Effector CD8-positive, alpha-beta T cell (primary cell): ENCODE measurements around the gene CES5A.
"Not testable (repeated sequence)": the region's sequence is repeated elsewhere in the genome, so short reads cannot be mapped to it uniquely, and the experiment has no call there.

Source experiments
- DNase-seq: peaks from one replicate; lab custom pipeline; 2025; lab: John Stamatoyannopoulos, UW

The CES5A gene

DNA sequence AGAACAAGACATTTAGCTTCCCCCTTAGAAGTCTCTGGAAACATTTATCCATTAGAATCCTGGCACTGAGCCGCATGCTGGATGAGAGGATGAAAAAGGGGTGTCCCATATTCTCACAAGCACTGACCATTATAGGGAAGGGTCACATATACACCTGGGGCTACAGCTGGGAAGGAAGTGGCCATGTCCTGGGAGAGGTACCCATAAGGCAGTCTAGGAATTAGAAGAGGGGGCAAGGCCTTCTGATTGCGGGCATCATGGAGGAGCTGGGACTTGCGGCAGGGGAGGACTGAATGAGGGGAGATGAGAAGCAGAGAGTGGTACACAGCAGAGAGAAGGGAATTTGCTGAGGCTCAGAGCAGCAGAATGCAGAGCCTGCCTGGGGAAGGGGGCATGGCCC is 45.9 kb downstream of the CES5A start:
- not testable (repeated sequence) for DNase-seq

DNA sequence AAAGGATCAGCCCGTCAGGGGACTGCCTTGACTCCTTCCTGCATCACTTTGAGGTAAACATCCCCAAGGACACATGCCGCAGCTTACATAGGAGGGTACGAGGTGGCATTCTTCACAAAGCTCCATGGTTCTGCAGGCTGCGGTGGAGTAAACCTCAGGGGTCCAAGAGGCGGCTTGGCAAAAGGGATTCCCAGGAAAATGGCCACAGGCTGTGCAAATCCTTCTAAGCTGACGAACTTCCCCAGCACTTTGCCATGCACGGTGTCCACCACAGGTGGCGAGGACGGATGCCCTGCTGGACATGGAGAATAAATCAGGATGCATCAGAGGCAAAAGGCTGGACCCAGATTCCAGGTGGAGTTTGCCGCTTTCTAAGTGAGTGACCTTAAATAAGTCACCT is 46.5 kb downstream of the CES5A start:
- no peak for DNase-seq

DNA sequence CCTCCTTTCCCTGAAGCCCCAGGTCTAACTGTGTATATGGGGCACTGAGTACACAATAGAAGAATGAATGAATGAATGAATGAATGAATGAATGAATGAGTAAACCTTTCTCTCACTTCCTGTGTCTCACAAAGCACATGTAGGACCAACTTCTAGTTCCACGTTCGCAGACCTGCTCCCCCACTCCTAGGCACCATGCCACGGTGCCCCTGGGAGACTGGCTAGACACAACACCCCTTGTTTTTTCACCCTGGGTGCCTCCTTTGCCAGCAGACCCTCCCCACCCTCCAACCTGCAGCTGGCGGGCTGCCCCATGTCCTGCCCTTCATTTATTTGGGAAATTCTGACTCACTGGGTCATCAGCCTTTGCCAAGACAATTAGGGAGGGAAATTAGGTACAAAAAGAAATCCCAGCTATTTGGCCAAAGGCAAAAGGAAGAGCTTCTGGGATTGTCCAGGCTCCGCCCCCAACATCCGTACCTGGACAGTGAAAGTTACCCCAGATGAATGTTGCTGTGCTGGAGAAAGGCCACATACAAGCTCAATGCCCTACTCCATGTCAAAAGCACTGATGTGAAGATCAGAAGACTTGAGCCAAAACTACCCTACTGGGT is 50.0 kb downstream of the CES5A start:
- no peak for DNase-seq

DNA sequence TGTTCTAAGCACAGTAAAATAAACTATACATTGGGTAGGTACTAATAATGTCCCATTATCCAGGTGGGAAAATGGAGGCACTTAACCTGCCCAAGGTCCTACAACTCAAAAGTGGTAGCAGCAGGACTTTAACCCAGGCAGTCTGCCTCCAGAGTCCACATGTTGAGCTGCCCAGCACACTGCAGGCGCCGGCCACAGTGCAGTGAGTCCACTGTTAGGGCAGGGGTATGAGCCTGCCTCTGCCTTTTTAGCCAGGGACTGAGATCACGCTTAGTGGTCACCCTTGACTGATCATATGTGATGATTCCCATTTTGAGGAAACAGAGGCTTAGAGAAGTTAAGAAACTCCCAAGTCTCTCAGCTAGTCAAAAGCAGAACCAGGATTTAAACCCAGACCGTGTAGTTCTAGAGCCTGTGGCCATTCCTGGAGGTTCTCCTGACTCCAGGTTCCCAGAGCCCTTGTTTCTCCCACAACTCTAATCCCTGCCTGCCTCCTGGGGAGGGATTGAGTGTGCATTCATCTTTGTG is 50.6 kb downstream of the CES5A start:
- no peak for DNase-seq

DNA sequence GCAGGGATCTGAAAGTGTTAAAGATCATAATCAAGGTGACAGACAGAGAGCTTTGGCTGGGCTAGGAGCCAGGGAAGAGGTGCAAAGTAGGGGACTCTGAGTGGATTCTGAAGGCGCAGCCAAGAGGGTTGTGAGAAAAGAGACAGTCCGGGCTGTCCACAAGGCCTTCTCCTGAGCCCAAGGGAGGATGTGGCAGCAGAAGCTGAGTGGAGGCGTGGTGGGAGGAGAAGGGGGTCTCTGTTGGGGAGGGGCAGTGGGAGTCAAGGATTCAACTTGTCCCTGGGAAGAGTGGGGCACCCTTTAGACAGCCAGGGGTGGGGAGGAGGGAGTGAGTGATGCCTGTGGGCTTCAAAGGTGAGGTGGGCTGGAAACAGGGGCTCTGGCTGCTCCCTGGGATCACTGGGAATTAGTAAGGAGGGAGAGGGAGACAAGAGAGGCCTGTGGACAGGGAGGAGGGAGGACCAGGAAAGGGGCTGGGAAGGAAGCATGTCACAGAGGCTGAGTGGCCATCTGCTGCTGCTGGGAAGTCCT is 52.8 kb downstream of the CES5A start:
- DNase-seq = no peak

DNA sequence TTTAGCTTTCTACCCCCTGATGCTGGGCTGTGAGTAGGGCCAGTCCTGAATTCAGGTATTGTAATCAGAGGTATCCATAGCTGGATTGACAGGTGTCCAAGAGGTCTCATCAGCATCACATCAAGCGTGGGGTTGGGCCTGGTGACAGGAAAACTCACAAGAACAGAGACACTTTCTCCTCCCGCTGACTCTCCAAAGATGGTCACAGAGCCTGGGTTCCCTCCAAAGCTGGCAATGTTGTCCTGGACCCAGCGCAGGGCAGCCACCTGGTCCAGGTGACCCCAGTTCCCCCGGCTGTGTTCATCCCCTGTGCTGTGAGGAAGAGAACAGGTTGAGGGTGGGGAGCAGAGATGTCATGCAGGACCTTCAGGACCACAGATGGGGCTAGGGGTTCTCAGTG is 54.0 kb downstream of the CES5A start:
- DNase-seq = no peak

DNA sequence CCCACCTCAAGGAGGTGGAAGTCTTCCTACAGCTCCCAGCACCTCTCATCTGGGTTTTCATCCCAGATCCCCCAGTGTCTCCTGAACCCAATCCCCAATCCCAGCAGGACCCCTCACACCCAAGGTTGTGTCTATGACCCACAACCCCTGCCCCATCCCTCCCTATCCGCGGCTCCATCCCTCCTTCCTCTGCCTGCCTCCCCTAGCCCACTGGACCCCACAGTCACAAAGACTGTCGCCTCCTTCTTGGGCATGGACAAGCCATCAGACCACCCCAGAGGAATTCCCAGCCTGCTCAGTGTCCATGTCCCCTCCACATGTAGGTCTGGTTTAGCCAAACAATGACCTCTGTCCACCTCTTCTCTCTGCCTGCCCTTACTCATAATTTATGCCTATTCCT is 54.6 kb downstream of the CES5A start:
- no peak for DNase-seq

DNA sequence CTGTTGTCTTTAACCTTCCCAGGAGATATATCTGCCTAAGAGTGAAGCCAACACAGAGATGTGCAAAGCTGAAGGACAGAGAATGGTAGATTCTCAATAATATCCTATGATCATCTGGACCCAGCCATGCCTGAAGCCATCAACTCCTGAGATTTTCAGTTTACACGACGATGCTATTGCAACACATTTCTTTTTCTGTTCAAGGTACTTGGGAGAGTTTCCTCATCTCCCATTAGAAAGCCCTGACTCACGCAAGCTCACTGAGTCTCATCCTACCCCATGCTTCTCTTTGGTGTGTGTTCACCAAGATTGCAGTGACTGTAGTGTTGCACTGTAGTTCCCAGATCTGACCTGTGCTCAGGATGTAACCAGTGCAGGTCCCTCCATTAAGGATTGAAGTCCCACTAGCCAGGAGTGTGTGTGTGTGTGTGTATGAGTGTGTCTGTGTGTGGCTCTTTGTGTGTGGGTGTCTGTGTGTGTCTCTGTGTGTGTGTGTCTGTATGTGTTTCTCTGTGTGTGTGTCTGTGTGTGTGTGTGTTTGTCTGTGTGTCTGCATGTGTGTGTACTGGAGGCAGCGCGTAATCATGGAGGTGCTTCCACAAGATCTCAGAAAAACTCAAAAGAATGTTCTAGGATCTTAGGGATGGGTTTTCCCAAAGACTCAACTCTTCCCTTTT is 57.8 kb downstream of the CES5A start:
- no peak for DNase-seq

DNA sequence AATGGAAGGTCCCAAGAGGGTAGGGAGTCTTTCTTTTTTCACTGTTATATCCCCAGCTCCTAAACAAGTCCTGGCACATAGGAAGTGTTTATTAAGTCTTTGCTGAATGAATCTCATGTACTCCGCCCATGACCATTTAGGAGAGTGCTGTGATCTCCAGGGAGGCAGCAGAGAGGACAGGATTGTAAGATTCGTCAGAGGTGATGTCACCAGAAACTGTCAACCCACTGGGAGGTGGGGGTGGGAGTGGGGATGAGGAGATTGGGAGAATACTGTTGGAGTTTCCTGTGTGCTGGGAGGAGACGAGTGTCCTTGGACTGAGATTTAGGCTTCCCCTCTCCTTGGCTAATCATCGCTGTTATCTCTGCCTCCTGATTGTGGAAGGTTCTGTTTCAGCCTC is 59.0 kb downstream of the CES5A start:
- DNase-seq = not testable (repeated sequence)

DNA sequence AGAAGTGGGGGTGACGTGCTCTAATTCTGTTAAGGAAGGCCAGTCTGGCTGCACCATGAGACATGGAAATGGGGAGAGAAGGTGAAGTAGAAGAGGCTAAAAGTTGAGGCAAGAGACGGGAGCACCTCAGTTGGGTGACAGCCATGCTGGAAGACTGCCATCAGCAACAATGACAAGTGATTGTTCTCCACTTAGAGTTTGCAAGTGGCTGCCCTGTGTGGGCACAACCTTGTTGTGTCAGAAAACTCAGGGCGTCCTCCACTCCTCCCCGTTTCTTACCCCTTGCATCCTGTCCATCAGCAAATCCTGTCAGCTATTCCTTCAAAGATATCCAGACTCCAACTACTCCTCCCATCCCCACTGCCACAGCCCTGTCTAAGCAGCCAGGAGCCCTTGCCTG is 59.9 kb downstream of the CES5A start:
- no peak for DNase-seq

DNA sequence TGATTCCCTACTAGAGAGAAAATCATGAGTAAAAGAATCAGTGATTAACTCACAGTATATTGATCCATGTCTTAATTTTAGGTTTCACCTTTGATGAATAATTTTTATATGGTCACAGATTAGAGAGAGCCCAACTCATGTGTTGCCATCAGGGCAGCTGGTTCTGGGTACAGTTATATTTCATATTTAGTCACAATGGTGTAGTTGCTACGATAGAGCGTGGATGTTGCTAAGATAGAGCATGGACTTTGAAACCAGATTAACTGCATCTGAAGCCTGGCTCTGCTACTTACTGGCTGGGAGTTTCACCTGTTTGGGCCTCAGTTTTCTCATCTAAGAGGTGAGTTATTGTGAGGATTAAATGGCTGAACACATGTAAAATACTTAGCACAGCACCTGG is 61.0 kb downstream of the CES5A start:
- DNase-seq = not testable (repeated sequence)

DNA sequence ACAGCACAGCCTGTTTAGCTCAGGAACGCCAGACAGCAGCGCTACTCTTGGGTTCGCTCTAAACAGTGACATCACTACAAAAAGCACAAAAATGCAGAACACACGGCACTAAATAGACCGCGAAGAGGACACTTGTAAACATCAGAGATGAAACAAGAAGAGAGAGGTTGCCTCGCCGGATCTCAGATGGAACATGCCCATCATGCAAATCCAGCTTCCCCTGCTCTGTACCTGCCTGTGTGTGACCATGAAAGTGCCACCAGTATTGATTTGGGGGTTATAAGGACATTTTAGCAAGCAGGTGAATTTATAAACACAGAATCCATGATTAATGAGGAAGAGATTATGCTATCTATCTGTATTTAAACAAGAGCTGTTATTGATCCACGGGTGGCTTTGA is 61.4 kb downstream of the CES5A start:
- not testable (repeated sequence) for DNase-seq

DNA sequence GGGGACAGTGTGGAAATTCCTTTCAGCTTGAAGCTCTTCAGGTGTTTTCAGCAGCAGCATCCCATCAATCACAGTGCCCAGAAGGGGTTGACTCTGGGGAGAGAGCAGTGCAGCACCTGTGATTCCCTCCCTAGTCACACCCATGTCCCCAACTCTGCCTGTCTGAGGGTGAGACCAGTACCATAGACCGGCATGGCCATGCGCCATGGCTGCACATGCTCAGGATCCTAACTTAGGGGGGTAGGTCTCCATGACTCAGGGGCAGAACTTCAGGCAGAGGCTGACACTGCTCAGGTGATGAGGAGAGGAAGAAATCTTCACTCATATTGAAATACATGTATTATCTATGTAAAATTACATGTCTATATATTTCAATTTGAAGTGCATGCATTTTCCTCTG is 62.2 kb downstream of the CES5A start:
- no peak for DNase-seq

DNA sequence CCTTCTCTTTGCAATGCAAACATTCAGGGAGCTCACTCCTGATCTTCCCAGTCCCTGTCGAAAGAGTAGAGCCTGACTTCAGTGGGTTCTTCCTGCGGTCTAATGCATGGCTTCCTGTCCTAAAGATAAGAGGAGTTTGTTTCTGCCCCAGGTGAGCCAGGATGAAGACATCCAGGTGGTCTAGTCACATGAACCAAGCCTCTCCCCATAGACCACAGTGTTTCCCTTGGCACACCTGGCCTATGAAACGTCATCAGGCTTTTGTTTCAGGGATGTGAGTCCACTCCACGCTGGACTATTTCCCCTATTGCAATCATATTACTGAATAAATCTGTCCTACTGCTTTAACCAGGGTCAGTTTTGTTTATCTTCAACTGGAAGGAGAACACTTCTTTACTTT is 63.4 kb downstream of the CES5A start:
- no peak for DNase-seq

DNA sequence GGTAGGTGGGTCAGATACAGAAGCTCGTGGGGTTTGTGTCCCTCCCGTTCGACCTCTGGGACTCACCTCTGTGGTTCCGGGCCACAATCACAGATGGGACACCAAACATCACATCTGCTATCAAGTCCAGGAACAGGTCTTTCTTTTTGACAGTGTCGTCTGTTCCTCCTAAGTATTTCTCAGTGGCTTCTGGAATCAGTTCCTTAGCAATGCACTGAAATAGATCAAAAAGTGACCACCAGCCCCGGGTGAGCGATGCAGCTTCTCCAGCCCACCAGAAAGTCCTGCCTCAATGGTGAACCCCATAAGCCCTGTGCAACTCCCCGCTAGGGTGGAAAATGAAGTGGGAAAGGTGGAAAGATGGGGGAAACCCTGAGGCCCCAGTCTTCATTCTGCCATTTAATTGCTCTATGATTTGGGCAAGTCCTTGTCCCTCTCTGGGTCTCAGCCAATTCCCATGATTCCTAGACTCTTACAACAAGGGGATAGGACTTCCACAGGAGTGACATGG is 64.7 kb downstream of the CES5A start:
- no peak for DNase-seq

DNA sequence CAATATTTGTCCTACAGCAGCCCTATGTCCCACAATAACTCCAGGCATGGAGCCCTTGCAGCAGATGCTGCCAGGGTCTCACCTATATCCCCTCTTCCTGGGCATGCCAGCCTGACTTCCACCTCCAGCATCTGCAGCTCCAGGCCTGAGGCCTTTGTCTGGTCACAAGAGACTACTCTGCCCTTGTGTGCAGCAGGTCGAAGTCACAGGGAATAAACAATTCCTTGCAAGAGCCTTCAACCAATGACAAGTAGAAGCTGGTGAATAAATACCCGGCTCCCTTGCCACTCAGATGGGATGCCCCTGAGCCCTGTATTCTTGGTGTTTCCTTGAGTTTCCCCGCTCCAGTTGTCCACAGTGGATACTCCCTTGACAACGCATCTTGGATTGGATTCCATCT is 65.3 kb downstream of the CES5A start:
- no peak for DNase-seq

DNA sequence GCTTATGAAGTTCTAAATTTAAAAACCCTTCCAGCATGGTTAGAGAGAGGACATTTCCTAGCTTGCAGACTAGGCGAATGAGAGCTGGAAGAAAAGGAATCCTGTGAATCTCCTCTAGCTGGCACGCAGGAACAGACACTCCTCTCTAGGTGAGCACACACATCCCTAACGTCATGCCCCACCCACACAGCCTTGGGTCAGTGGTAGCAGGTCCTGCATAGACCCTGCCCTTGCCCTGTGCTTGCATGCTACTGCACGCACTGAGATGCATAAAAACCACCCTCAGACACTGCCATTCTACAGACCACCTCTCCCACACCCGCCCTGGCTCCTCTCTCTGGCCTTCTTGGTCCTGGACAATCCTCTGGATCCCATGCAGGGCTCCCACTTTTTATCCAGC is 65.8 kb downstream of the CES5A start:
- no peak for DNase-seq

DNA sequence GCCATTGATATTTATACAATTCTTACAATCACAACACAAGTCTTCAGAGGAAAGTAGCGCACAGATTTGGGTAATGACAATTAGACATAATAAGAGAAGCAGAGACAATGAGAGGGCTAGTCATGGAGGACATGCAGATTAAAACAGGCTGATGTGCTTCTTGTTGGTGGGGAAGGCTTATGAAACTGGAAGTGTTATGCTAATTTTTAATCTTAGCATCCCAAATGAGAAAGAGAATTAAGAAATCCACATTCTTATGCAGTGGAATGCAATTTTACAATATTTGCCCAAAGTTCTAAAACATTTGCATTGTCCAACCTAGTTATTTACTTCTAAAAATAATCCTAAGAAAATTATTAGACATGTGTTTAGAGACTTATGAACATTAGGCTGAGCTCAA is 66.9 kb downstream of the CES5A start:
- not testable (repeated sequence) for DNase-seq

DNA sequence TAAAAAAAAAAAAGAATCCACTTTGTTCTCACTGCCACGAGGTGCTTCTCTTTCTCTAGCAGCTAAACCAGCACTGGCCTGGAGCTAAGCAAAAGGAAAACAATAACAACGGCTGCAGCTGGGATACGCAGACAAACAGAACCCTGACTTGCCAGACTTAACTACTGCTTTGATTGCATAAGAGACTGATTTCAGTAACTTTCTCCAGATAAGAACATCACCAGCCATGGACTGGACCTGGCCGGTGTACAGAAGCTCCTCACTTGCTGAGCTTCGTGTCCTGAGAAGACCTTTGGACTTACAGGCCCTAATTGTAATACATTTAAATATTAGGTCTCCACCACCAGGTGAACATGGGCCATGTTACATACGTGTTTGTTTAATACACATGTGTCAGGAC is 70.1 kb downstream of the CES5A start:
- not testable (repeated sequence) for DNase-seq

DNA sequence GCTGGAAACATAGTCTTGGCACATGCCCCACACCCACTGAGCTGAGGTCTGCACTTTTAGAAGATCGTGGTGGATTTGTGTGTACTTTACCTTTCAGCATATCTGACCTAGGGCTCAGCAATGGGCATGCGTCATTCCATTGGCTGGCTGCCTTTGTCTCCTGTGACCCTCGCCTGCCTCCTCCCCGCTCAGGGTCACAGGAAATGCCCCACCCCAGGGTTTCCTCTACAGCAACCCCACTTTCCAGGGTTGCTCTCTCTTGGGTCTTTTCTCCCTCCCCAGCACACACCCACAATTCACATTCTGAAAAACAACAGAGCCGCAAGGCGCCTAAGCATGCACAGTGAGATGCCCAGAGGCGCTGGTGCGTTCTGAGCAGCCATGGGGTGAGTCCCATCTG is 71.5 kb downstream of the CES5A start:
- DNase-seq = not testable (repeated sequence)
